Vagina (tissue), 2 donors: ENCODE data around the gene HFE. TPM values are rescaled to one million over a fixed set of nuclear protein-coding genes. Genes with fewer than 3 reads are reported as not detected.

ENCODE experiments used
- DNase-seq, 2 donors: peaks; one replicate each; pipeline ENCODE4 v3.0.0-alpha.2; 2017; ENCODE audit errors: extremely low spot score in 2 of 2
- H3K27ac ChIP-seq: fragments of 200-600 bp; sonication (generic); one replicate; pipeline ENCODE4 v1.5.1; 2019
- H3K27me3 ChIP-seq: fragments of 200-600 bp; sonication (generic); one replicate; pipeline ENCODE4 v1.5.1; 2019
- H3K36me3 ChIP-seq, 2 donors: fragments of 200-600 bp; sonication (generic); one replicate each; pipeline ENCODE4 v1.5.1; 2017 to 2019
- H3K4me1 ChIP-seq: fragments of 200-600 bp; sonication (generic); one replicate; pipeline ENCODE4 v1.5.1; 2019
- H3K4me3 ChIP-seq, 2 donors: fragments of 200-600 bp; sonication (generic); 1 replicate in 1 of 2; 2 replicates in 1 of 2; pipeline ENCODE4 v1.5.1; 2016 to 2019
- H3K9me3 ChIP-seq: fragments of 200-600 bp; sonication (generic); one replicate; pipeline ENCODE4 v1.5.1; 2019
- CTCF ChIP-seq, 3 experiments: fragments of 450-650 bp in 2 of 3; fragments of 200-600 bp in 1 of 3; sonication (generic) in 1 of 3; IDR thresholded peaks; one replicate each; pipeline ENCODE4 v1.5.1; 2017 to 2019; ENCODE audit warnings: antibody characterized with exemption in 3 of 3, mild to moderate bottlenecking in 2 of 3, moderate library complexity in 2 of 3
- POLR2A ChIP-seq, 2 donors: fragments of 450-650 bp; IDR thresholded peaks; one replicate each; pipeline ENCODE4 v1.6.1; 2017; ENCODE audit warnings: antibody characterized with exemption in 2 of 2, mild to moderate bottlenecking in 2 of 2, moderate library complexity in 2 of 2
- POLR2AphosphoS5 ChIP-seq, 2 donors: sonication (generic); formaldehyde crosslinking; IDR thresholded peaks; one replicate each; pipeline ENCODE4 v1.9.0; 2017; ENCODE audit warnings: antibody characterized with exemption in 2 of 2, mild to moderate bottlenecking in 2 of 2, low read depth in 1 of 2; ENCODE audit not compliant: insufficient read depth in 1 of 2
- intact Hi-C: fragments of 100-400 bp; cut with DNase I; formaldehyde crosslinking; loops from one replicate; pipeline ENCODE4 v1.15.1; 2023
- total RNA-seq: library from RNA; depleted of rRNA; stranded (reverse); fragments of >200 nt; gene quantifications from one replicate; pipeline ENCODE4 v1.2.3, GENCODE V29; 2016

Gene HFE
- total RNA-seq, 1 donor from 2014 or later, result 7.6 TPM

- Histone ChIP-seq H3K36me3 (no peaks in the 10 kb centered on the region), H3K27me3 (no peaks in the 10 kb centered on the region), H3K27ac (no peak overlapping the region), H3K4me1 (peaks cover under 1% of the 10 kb centered on the region), H3K9me3 (no peaks in the 10 kb centered on the region), H3K4me3 (no peak overlapping the region)
- no peak for DNase-seq
- intact Hi-C loops, result loop anchor here (5.0 to 10.0 kb wide), 2 partner anchors 51 to 1563 kb away; no protein-coding TSS in a partner anchor
- TF ChIP-seq POLR2AphosphoS5 (IDR thresholded peaks at IDR 0.05; ENCODE audit: insufficient read depth in 1 of 2, low read depth in 1 of 2) (peak in 1 of 2 donors; percentile 13), CTCF (IDR thresholded peaks at IDR 0.05) (no peak)
Measured at GRCh38 chr6:26121141-26122004, 34.1 kb downstream of the HFE start.

DNA sequence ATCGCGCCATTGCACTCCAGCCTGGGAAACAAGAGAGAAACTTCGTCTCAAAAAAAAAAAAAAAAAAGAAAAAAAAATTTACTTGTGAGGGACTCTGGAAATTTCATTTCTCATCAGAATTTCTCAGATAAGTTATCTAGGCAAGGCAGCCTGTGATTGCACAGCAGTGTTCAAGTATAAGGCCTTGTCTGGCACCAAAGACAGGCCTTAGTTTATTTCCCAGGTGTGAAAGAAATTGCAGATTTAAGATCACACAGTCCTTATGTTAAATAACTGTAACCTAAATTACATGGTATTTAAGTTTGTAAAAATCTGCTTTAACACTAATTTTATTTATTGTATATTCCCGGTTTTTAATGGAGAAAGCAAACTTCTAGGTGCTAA, 34.8 kb downstream of the HFE start:
- TF ChIP-seq POLR2AphosphoS5 (IDR thresholded peaks at IDR 0.05; ENCODE audit: insufficient read depth in 1 of 2, low read depth in 1 of 2) (peak in 1 of 2 donors; percentile 3), POLR2A (IDR thresholded peaks at IDR 0.05) (no peak)
- Histone ChIP-seq H3K4me1 (peaks cover 7% of the 10 kb centered on the region), H3K4me3 (no peak overlapping the region), H3K36me3 (no peaks in the 10 kb centered on the region), H3K27me3 (no peaks in the 10 kb centered on the region), H3K9me3 (no peaks in the 10 kb centered on the region), H3K27ac (peak overlapping the region; percentile 89)
- intact Hi-C loops, result loop anchor here (5.0 to 10.0 kb wide), 2 partner anchors 50 to 1563 kb away; no protein-coding TSS in a partner anchor
- DNase-seq, result no peak

- H3K4me1 ChIP-seq, result peaks cover 11% of the 10 kb centered on the region
- H3K36me3 ChIP-seq, result no peaks in the 10 kb centered on the region
- H3K27ac ChIP-seq, result peak overlapping the region; percentile 89
- intact Hi-C loops, result loop anchor here (5.0 to 10.0 kb wide), 2 partner anchors 50 to 1562 kb away; no protein-coding TSS in a partner anchor
- H3K4me3 ChIP-seq, result peak overlapping the region; percentile 79 to 95
- DNase-seq, result no peak
- TF ChIP-seq POLR2A (IDR thresholded peaks at IDR 0.05) (no peak), CTCF (IDR thresholded peaks at IDR 0.05) (no peak), POLR2AphosphoS5 (IDR thresholded peaks at IDR 0.05; ENCODE audit: insufficient read depth in 1 of 2, low read depth in 1 of 2) (no peak)
- H3K9me3 ChIP-seq, result no peaks in the 10 kb centered on the region
- H3K27me3 ChIP-seq, result no peaks in the 10 kb centered on the region
Measured at GRCh38 chr6:26122402-26122792, 35.2 kb downstream of the HFE start.

GRCh38 chr6:26122793-26123674, 35.8 kb downstream of the HFE start:
- intact Hi-C loops, result loop anchor here (5.0 to 10.0 kb wide), 2 partner anchors 49 to 1562 kb away; no protein-coding TSS in a partner anchor
- Histone ChIP-seq H3K4me3 (peak overlapping the region; percentile 79 to 95), H3K9me3 (no peaks in the 10 kb centered on the region), H3K36me3 (no peaks in the 10 kb centered on the region), H3K27me3 (no peaks in the 10 kb centered on the region), H3K27ac (peak overlapping the region; percentile 89), H3K4me1 (peaks cover 17% of the 10 kb centered on the region)
- TF ChIP-seq POLR2A (IDR thresholded peaks at IDR 0.05) (peak in 1 of 2 donors; percentile 82), CTCF (IDR thresholded peaks at IDR 0.05) (no peak), POLR2AphosphoS5 (IDR thresholded peaks at IDR 0.05; ENCODE audit: insufficient read depth in 1 of 2, low read depth in 1 of 2) (peak; percentile 76 to 100)
- DNase-seq, result peak in 1 of 2 donors; percentile 99

DNA sequence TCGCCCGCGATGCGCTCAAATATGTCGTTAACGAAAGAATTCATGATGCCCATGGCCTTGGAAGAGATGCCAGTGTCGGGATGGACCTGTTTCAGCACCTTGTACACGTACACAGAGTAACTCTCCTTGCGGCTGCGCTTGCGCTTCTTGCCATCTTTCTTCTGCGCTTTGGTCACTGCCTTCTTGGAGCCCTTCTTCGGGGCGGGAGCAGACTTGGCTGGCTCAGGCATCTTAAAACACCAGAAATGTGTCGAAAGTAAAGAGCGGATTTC, 36.4 kb downstream of the HFE start:
- Histone ChIP-seq H3K4me1 (peaks cover 22% of the 10 kb centered on the region), H3K36me3 (peaks cover 0 to 5% of the 10 kb centered on the region in 2 donors), H3K27me3 (no peaks in the 10 kb centered on the region), H3K4me3 (peak overlapping the region; percentile 79 to 95), H3K9me3 (no peaks in the 10 kb centered on the region), H3K27ac (peak overlapping the region; percentile 89)
- no peak for DNase-seq
- intact Hi-C loops, result loop anchor here (5.0 to 10.0 kb wide), 2 partner anchors 49 to 1561 kb away; no protein-coding TSS in a partner anchor
- peak in 1 of 2 donors; percentile 59 for TF ChIP-seq POLR2A (IDR thresholded peaks at IDR 0.05)
- no peak for TF ChIP-seq POLR2AphosphoS5 (IDR thresholded peaks at IDR 0.05; ENCODE audit: insufficient read depth in 1 of 2, low read depth in 1 of 2)
